HG03060 (cell line): ENCODE measurements around the gene APOBEC3F.
A peak's percentile ranks its signal among the peaks of the same experiment; 100 is the strongest.
"Not testable (repeated sequence)": the region's sequence is repeated elsewhere in the genome, so short reads cannot be mapped to it uniquely, and the experiment has no call there.

Experiments
- ATAC-seq: cut with Tn5 transposase; IDR thresholded peaks from one replicate; pipeline ENCODE4 v1.9.1; 2021; ENCODE audit warnings: low read depth, moderate number of reproducible peaks; ENCODE audit not compliant: unreplicated experiment

The APOBEC3F gene

DNA sequence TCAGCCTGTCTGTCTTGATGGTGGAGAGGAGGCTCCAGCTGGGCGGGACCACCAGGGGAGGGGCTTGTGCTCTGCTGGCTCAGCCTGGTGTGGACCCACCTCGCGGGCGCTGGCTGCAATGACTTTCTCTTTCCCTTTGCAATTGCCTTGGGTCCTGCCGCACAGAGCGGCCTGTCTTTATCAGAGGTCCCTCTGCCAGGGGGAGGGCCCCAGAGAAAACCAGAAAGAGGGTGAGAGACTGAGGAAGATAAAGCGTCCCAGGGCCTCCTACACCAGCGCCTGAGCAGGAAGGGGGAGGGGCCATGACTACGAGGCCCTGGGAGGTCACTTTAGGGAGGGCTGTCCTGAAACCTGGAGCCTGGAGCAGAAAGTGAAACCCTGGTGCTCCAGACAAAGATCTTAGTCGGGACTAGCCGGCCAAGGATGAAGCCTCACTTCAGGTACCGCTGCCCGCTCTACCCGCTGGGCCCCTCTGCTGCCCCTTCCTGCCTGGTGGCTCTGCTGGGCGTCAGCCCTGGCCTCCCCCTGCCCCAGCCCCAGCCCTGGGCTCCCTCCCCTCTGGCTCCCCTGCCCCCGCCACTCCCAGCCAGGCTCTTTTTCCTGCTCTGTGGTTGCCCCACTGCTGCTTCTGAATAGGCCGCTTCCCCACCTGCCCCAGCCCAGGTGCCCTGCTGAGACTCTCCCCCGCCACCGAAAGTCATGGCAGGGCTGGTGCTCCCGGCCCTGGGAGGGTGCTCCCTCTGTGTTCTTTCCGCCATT lies at the start of gene APOBEC3F:
Gene APOBEC3F (plus strand): TSS at position 327 of the 759 bp plus-strand sequence. CDS start 97 bp downstream, at position 424.
- ATAC-seq, result peak; percentile 53

DNA sequence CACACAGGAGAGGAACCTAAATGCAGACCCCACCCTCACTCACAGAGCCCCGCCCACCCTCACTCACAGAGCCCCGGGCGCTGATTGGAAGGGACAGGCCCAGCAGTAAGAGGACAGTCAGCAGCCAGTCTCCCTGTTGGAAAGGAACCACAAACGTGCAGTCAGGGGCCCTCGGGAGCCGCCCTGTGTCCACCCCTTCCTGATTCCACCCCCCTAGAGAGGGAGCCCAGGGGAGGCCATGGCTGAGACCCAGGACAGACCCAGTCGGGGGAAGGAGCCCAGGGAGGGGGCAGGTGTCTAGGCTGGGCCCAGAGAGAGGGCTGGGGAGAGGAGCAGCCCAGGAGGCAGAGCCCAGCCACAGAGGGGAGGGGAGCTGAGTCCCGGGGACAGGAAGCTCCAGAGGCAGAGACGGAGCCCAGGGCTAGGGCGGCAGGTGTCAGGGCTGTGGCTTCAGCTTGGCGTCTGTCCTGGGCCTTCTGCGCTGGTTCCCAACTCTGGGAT lies 47.7 kb upstream of the APOBEC3F start:
- ATAC-seq, result not testable (repeated sequence)

DNA sequence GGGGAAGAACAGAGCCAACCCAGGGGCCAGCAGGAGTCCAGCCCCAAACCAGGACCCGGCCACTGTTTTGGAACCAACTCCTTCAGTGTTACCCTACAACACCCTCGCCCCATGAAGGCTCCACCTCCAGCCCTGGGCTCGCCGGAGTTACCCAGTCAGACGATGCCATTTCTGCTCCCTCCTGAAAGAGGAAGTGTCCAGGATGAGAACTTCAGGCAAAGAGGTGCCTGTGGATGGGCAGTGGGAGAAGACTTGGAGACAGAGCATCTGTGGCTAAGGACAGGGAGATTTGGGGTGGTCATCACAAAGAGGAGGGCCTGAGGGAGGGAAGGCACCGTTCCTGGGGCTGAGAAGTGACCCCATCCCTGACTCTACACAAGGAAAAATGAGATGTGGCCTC lies 44.6 kb upstream of the APOBEC3F start:
- no peak for ATAC-seq

DNA sequence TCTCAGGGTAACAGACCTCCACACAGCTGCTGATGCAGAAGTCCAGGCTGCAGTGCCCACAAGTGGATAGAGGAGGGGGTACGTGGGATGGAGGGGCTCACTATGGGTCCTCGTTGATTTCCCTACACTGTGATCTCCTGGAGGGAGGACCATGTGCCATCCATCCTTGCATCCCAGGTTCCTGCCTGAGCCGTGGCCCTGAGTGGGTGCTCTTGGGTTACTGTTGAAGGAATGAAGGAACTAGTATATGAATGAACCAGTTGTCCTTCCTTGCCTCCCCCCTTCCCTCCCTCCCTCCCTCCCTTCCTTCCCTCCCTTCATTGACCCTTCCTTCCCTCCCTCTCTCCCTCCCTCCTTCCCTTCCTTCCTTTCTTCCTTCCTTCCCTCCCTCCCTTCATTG lies 43.1 kb upstream of the APOBEC3F start:
- ATAC-seq, result no peak

DNA sequence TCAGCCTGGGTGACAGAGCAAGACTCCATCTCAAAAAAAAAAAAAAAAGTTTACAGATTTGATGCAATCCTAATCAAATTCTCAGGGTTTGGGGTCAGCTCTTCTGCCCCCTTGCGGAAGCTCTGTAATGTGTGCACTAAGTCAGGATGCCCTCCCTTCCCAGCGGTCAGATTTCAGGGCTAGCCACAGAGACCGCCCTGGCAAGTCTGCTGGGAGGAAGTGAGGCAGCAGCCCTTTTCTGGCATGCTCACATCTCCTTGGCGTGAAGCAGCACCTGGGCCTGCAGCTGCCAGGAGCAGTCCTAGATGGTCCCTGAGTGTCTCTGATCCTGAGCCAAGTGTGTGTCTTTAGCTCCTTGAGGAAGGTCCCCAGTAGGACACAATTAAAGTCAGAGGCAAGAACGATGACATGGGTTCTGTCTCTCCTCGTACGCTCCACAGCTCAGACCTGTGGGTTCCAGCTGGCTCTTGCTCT lies 37.5 kb upstream of the APOBEC3F start:
- peak; percentile 57 for ATAC-seq

DNA sequence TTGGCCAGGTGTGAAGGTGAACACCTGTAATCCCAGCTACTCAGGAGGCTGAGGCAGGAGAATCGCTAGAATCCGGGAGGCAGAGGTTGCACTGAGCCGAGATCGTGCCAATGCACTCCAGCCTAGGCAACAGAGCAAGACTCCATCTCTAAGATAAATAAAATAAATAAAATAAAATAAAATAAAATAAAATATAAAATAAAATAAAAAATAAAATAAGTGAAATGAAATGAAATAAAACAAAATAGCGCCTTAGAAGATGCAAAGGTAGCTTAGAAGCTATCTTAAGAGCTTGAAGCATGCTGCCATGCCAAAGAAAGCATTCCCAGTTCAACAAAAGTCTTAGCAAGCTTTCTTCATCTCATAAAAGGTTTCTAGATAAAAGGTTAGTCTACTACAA lies 33.5 kb upstream of the APOBEC3F start:
- no peak for ATAC-seq

DNA sequence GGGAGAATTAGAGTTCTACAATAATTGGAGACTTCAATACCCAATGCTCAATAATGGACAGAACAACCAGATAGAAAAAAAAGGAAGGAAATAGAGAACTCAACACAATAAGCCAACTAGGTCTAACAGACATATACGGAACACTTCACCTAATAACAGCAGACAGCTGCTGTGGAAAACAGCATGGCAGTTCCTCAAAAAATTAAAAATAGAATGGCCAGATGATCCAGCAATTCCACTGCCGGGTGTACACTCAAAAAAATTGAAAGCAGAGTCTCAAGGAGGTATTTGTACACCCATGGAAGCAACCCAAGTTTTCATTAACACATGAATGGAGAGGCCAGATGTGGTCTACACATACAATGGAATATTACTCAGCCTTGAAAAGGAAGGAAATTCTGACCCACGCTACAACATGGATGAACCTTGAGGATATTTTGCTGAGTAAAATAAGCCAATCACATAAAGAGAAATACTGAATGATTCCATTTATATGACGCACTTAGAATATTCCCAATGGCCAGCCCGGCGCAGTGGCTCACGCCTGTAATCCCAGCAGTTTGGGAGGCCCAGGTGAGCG lies 32.3 kb upstream of the APOBEC3F start:
- ATAC-seq, result not testable (repeated sequence)

DNA sequence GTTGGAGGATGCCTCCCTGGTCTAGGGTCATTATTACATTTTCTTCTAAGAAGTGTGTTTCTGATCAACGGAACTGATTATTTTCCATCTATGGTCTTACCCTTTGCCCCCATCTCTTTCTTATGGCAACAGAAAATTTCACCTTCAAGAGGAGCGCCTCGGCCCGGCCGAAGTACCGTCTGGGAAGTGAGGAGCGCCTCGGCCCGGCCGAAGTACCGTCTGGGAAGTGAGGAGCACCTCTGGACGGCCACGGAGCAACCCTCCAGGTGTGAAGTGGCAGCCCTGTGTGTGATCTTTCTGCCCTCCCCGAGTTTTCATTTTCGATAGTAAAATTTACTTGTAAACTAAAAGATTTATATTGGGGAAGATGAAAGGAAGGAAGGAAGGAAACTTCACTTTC lies 29.7 kb upstream of the APOBEC3F start:
- ATAC-seq, result no peak

DNA sequence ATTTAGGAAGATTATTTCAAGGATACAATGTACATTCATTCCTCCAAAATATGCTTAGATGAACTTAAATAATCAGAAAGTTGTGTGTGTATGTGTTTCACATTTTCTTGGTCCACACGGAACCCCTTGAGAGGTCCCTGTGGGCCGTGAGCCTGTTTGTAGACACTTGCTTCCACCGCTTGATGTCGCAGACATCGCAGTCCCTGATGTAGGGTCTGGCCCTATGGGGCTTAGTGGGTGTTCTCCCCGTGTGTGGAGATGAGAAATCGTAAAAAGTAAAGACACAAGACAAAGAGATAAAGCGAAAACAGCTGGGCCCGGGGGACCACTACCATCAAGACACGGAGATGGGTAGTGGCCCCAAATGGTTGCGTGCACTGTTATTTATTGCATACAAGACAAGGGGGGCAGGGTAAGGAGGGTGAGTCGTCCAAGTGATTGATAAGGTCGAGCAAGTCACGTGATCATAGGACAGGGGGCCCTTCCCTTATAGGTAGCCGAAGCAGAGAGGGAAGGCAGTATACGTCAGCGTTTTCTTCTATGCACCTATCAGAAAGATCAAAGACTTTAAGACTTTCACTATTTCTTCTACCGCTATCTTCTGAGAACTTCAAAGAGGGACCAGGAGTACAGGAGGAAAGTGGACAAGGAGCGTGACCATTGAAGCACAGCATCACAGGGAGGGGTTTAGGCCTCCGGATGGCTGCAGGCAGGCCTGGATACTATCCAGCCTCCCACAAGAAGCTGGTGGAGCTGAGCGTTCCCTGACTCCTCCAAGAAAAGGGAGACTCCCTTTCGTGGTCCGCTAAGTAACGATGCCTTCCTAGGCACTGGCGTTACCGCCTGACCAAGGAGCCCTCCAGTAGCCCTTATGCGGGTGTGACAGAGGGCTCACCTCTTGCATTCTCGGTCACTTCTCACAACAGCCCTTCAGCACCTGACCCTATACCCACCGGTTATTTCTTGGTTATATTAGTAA lies 27.8 kb upstream of the APOBEC3F start:
- no peak for ATAC-seq

DNA sequence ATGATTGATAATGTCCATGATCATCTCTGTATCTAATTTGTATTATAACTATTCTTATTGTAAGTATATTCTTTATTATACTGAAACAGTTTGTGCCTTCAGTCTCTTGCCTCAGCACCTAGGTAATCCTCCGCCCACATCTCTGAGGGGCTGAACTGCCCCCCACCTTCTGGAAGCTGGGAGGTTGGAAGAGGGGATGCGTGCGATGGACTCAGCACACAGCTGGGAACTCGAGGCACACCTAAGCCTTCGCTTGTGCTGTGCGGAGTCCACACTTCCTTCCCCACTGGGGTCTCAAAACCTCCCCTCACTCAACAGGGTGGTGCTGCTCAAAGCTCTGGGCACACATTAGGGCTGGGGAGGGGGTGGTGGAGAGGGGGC lies 27.1 kb upstream of the APOBEC3F start:
- not testable (repeated sequence) for ATAC-seq

DNA sequence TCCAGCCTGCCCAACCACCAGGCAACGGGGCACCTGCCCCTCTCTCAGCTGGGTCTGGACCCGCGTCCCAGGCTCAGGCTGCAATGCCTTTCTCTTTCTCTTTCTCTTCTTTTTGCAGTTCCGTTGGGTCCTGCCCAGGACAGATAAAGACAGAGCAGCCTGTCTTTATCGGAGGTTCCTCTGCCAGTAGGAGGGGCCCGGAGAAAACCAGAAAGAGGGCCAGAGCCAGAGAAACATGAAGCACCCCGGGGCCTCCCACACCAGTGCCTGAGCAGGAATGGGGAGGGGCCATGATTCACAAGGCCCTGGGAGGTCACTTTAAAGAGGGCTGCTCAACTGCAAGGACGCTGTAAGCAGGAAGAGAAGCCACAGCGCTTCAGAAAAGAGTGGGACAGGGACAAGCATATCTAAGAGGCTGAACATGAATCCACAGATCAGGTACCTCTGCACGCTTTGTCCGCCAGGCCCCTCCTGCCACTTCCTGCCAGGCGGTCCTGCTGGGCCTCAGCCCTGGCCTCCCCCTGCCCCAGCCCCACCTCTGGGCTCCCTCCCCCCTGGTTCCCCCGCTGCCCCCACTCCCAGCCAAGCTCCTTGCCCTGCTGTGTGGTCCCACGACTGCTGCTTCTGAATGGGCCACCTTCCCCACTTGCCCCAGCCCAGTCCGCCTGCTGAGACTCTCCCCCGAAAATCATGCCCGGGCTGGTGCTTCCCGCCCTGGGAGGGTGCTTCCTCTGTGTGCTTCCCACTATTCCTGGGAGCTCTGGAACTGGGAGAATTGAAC lies 26.5 kb upstream of the APOBEC3F start, which contains the start of gene APOBEC3C:
Gene APOBEC3C (plus strand): TSS at position 316 of the 781 bp plus-strand sequence. CDS start 106 bp downstream, at position 422.
- peak; percentile 62 for ATAC-seq

DNA sequence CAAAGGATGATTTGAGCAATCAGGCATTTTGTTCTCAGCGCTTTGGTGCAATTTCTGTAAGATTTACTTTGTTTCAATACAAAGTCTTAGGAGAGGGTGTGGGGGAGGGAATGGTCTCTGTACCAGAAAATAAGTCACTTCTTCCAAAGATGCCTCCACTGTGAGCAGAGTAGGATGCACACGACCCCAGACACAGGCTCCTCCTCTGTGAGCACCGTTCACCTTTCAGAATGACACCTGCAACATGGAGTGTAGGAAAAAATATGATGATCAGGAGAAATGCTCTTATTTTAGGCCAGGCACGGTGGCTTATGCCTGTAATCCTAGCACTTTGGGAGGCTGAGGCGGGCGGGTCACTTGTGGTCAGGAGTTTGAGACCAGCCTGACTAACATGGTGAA lies 25.9 kb upstream of the APOBEC3F start:
- not testable (repeated sequence) for ATAC-seq

DNA sequence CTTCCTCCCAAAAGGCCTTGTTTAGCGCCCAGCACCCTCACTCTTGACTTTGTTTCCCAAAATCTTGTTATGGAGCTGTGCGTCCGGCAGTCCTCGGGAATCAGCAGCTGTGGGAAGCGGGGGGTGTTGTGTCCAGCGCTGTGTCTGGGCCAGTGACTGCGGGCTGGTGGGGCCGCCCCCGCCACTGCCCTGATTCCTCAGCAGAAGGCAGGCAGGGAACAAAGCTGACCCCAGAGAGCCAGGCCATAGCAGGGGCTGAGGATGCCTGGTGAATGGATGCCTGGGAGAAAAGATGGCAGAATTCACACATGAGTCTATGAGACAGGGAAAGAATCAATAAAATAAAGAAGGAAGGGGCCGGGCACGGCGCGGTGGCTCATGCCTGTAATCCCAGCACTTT lies 24.1 kb upstream of the APOBEC3F start:
- ATAC-seq, result no peak

DNA sequence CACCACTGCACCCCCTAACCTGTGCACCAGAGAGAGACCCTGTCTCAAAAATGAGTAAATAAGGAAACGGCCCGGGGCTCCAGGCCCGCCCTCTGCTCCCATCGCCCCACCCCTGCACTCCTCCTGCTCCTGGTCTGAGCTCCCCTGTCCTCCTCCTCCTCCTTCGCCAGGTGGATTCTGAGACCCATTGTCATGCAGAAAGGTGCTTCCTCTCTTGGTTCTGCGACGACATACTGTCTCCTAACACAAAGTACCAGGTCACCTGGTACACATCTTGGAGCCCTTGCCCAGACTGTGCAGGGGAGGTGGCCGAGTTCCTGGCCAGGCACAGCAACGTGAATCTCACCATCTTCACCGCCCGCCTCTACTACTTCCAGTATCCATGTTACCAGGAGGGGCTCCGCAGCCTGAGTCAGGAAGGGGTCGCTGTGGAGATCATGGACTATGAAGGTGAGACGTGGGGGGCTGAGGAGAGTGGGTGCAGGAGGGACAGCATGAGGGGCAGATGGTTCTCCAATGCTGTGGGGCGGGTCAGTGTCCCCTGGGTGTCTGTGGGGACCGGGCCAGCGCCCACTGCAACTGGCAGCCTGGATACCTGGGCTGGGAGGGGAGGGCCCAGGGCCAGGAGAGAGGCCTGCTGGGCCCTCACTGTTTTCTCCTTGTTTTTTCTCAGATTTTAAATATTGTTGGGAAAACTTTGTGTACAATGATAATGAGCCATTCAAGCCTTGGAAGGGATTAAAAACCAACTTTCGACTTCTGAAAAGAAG lies 22.9 kb upstream of the APOBEC3F start:
- ATAC-seq, result no peak

DNA sequence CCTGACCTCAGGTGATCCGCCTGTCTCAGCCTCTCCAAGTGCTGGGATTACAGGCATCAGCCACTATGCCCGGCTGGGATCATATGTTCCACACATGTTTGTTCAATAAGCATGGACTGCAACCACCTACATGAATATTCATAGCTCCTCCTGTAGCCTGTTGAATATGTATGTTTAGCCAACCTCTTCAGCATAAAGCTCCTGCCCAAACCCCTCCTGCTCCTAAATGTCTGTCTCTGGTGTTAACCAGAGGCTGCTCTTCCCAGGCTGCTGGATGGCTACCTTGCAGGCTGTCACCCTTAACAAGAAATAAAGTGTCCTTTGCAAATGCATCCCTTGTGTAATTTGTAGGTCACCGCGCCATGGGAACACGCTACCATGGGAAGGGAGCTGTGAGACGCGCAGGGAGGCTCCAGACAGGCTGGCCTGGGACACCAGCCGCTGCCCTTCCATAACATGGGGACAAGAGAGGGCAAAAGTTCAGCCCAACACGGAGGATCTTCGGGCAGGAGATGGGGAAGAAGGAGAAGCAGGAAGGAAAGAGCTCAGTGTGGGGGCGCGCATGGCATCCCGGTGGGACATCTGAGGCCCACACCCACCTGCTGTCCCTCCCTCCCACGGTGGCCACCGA lies 20.5 kb upstream of the APOBEC3F start:
- ATAC-seq, result not testable (repeated sequence)

DNA sequence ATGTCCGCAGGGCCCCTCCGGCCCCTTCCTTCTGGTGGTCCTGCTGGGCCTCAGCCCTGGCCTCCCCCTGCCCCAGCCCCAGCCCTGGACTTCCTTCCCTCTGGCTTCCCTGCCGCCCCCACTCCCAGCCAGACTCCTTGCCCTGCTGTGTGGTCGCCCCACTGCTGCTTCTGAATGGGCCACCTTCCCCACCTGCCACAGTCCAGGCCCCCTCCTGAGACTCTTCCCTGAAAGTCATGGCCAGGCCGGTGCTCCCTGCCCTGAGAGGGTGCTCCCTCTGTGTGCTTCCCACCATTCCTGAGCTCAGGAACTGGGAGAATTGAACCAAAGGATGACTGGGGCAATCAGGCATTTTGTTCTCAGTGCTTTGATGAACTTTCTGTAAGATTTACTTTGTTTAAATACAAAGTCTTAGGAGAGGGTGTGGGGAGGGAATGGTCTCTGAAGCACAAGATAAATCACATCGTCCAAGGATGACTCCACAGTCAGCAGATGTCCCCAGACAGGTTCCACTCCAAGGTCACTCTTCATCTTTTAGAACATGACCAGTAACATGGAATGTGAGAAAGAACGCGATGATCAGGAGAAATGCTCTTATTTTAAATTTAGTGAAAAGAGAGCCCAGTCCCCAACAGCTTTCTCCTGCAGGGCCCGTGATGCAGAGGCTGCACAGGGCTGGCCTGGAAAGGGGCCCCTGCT lies 19.0 kb upstream of the APOBEC3F start:
- ATAC-seq, result no peak

DNA sequence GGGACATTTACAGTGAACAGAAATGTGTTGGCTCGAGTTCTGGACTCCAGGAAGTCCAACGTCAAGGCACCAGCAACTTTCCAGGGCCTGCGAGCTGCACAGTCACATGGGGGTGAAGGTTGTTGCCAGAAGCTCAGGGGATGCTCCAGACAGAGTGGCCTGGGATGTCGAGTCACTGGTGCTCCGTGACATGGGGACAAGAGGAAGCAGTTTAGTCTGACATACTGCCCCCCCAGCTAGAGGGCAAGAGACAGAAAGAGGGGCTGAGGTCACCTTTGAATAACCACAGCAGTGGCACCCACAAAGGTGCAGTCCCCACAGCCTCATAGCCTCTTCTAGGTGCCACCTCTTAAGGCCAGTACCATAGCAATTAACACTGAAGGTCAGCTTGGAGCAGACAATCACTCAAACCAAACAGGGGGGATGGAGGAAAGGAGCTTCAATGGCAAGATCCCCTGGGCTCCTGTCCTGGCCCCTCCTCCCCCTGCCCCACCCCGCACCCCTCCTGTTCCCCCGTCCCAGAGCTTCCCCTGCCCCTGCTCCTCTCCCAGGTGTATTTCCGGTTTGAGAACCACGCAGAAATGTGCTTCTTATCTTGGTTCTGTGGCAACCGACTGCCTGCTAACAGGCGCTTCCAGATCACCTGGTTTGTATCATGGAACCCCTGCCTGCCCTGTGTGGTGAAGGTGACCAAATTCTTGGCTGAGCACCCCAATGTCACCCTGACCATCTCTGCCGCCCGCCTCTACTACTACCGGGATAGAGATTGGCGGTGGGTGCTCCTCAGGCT lies 15.9 kb upstream of the APOBEC3F start:
- no peak for ATAC-seq
